Measurements from ENCODE around the gene MSH5.

Gene MSH5

GRCh38 chr6:31778999-31779885, 39.4 kb downstream of the MSH5 start:
- Histone ChIP-seq H3K36me3 (ENCODE audit: low read length) (no peaks in the 10 kb centered on the region), H3K9ac (ENCODE audit: low read length) (no peak overlapping the region), H3K9me2 (replicated peaks; ENCODE audit: insufficient read depth, low read length) (no peaks in the 10 kb centered on the region), H2AFZ (ENCODE audit: low read depth, low read length, severe bottlenecking) (no peak overlapping the region), H3K27me3 (ENCODE audit: low read length) (no peaks in the 10 kb centered on the region), H3K4me2 (ENCODE audit: low read depth, low read length, poor library complexity, severe bottlenecking) (no peak overlapping the region), H3K4me3 (ENCODE audit: insufficient read depth, low read length, poor library complexity, severe bottlenecking) (no peak overlapping the region), H3F3A (ENCODE audit: insufficient read depth) (no peaks in the 10 kb centered on the region; the same call in 1 of the 2 replicates), H3K79me2 (ENCODE audit: insufficient read depth, low read length) (no peaks in the 10 kb centered on the region), H3K27ac (ENCODE audit: low read depth, low read length) (no peak overlapping the region), H4K20me1 (ENCODE audit: low read depth, low read length) (no peaks in the 10 kb centered on the region), H3K9me3 (ENCODE audit: insufficient read depth, low read length) (no peaks in the 10 kb centered on the region)
- TF ChIP-seq CTCF (IDR thresholded peaks at IDR 0.05; ENCODE audit: insufficient read depth, low read length, poor library complexity, severe bottlenecking): no peak
- TF ChIP-seq EZH2phosphoT487 (conservative IDR thresholded peaks at IDR 0.05; ENCODE audit: low read length): no peak

- H3K4me3 ChIP-seq (ENCODE audit: insufficient read depth, low read length, poor library complexity, severe bottlenecking): no peak overlapping the region
- H3K79me2 ChIP-seq (ENCODE audit: insufficient read depth, low read length): no peaks in the 10 kb centered on the region
- no peaks in the 10 kb centered on the region for H4K20me1 ChIP-seq (ENCODE audit: low read depth, low read length)
- no peak overlapping the region for H3K9ac ChIP-seq (ENCODE audit: low read length)
- H3K27me3 ChIP-seq (ENCODE audit: low read length): no peaks in the 10 kb centered on the region
- no peak overlapping the region for H3K4me2 ChIP-seq (ENCODE audit: low read depth, low read length, poor library complexity, severe bottlenecking)
- peaks cover 4% of the 10 kb centered on the region; the same call in 1 of the 2 replicates for H3K36me3 ChIP-seq (ENCODE audit: low read length)
- no peaks in the 10 kb centered on the region for H3K9me3 ChIP-seq (ENCODE audit: insufficient read depth, low read length)
- no peak for TF ChIP-seq EZH2phosphoT487 (conservative IDR thresholded peaks at IDR 0.05; ENCODE audit: low read length)
- no peak for TF ChIP-seq CTCF (IDR thresholded peaks at IDR 0.05; ENCODE audit: insufficient read depth, low read length, poor library complexity, severe bottlenecking)
- H2AFZ ChIP-seq (ENCODE audit: low read depth, low read length, severe bottlenecking): no peak overlapping the region
- no peaks in the 10 kb centered on the region for H3K9me2 ChIP-seq (replicated peaks; ENCODE audit: insufficient read depth, low read length)
- H3F3A ChIP-seq (ENCODE audit: insufficient read depth): no peaks in the 10 kb centered on the region; the same call in 1 of the 2 replicates
- no peak overlapping the region for H3K27ac ChIP-seq (ENCODE audit: low read depth, low read length)
Measured at GRCh38 chr6:31779908-31780307, 40.1 kb downstream of the MSH5 start.

- Histone ChIP-seq H3K9me2 (replicated peaks; ENCODE audit: insufficient read depth, low read length) (no peaks in the 10 kb centered on the region), H3K9me3 (ENCODE audit: insufficient read depth, low read length) (no peaks in the 10 kb centered on the region), H3K4me2 (ENCODE audit: low read depth, low read length, poor library complexity, severe bottlenecking) (no peak overlapping the region), H2AFZ (ENCODE audit: low read depth, low read length, severe bottlenecking) (no peak overlapping the region), H3K4me3 (ENCODE audit: insufficient read depth, low read length, poor library complexity, severe bottlenecking) (no peak overlapping the region), H3K36me3 (ENCODE audit: low read length) (peaks cover 4% of the 10 kb centered on the region; the same call in 1 of the 2 replicates), H3K79me2 (ENCODE audit: insufficient read depth, low read length) (no peaks in the 10 kb centered on the region), H4K20me1 (ENCODE audit: low read depth, low read length) (no peaks in the 10 kb centered on the region), H3K27me3 (ENCODE audit: low read length) (no peaks in the 10 kb centered on the region), H3K27ac (ENCODE audit: low read depth, low read length) (no peak overlapping the region), H3F3A (ENCODE audit: insufficient read depth) (no peaks in the 10 kb centered on the region; the same call in 1 of the 2 replicates), H3K9ac (ENCODE audit: low read length) (no peak overlapping the region)
- TF ChIP-seq EZH2phosphoT487 (conservative IDR thresholded peaks at IDR 0.05; ENCODE audit: low read length) (no peak), CTCF (IDR thresholded peaks at IDR 0.05; ENCODE audit: insufficient read depth, low read length, poor library complexity, severe bottlenecking) (no peak)
Measured at GRCh38 chr6:31780507-31781243, 40.9 kb downstream of the MSH5 start.

Data from SU-DHL-6 (cell line).